Fibroblast of villous mesenchyme (primary cell): Measurements from ENCODE around the gene CCDC27. TPM values are rescaled to one million over a fixed set of nuclear protein-coding genes. Genes with fewer than 3 reads are reported as not detected.

Source experiments
- DNase-seq: peaks from one replicate; pipeline ENCODE4 v3.0.0-alpha.2; 2010; ENCODE audit warnings: low read depth
- H3K4me3 ChIP-seq: 2 replicates; pipeline ENCODE4 v1.5.1; 2011; ENCODE audit warnings: low read depth, mild to moderate bottlenecking, low read length
- CTCF ChIP-seq: IDR thresholded peaks from 2 replicates; pipeline ENCODE4 v1.5.1; 2012; ENCODE audit warnings: low read depth, mild to moderate bottlenecking, low read length; ENCODE audit not compliant: insufficient read depth
- total RNA-seq: library from RNA; depleted of rRNA; stranded (reverse); fragments of >200 nt; gene quantifications from 2 replicates; pipeline ENCODE4 v1.2.3, GENCODE V29; 2012

Gene CCDC27
- total RNA-seq, 1 donor = not detected

- no peak for DNase-seq
- H3K4me3 ChIP-seq = no peak overlapping the region
- no peak for TF ChIP-seq CTCF
Measured at GRCh38 chr1:3762151-3762872, 10.1 kb downstream of the CCDC27 start.

GRCh38 chr1:3762873-3763228 is 10.6 kb downstream of the CCDC27 start:
- no peak overlapping the region for H3K4me3 ChIP-seq
- TF ChIP-seq CTCF = no peak
- no peak for DNase-seq

GRCh38 chr1:3763351-3764125 is 11.3 kb downstream of the CCDC27 start:
- no peak for DNase-seq
- H3K4me3 ChIP-seq = no peak overlapping the region
- no peak for TF ChIP-seq CTCF

GRCh38 chr1:3767328-3767925 is 15.2 kb downstream of the CCDC27 start:
- TF ChIP-seq CTCF = no peak
- DNase-seq = no peak
- no peak overlapping the region for H3K4me3 ChIP-seq

GRCh38 chr1:3768811-3769390 is 16.7 kb downstream of the CCDC27 start:
- no peak overlapping the region for H3K4me3 ChIP-seq
- no peak for TF ChIP-seq CTCF
- DNase-seq = no peak

- no peak for DNase-seq
- H3K4me3 ChIP-seq = no peak overlapping the region
- no peak for TF ChIP-seq CTCF
Measured at GRCh38 chr1:3770047-3770765, 18.0 kb downstream of the CCDC27 start.
